ENCODE measurements around the gene XRCC5. TPM values are rescaled to one million over a fixed set of nuclear protein-coding genes. Genes with fewer than 3 reads are reported as not detected.

XRCC5 gene
- total RNA-seq, 2 donors from 2014 or later: 487 to 501 TPM

GRCh38 chr2:216215658-216216390, 106.7 kb downstream of the XRCC5 start:
- Mint-ChIP-seq H3K36me3 (peaks cover 0 to 9% of the 10 kb centered on the region in 2 donors), H3K27ac (peak overlapping the region in 1 of 2 donors; percentile 72), H3K9me3 (no peaks in the 10 kb centered on the region)
- ATAC-seq (no peak), DNase-seq (ENCODE audit: low spot score in 2 of 2) (peak in 1 of 2 donors; percentile 2)

GRCh38 chr2:216216951-216217903, 108.1 kb downstream of the XRCC5 start:
- Mint-ChIP-seq H3K36me3 (no peaks in the 10 kb centered on the region), H3K9me3 (no peaks in the 10 kb centered on the region), H3K27ac (peak overlapping the region; percentile 78 to 83)
- ATAC-seq (peak; percentile 70 to 71), DNase-seq (ENCODE audit: low spot score in 2 of 2) (peak in 1 of 2 donors; percentile 14)

- no peaks in the 10 kb centered on the region for H3K36me3 Mint-ChIP-seq
- ATAC-seq: peak; percentile 24 to 66
Observed at GRCh38 chr2:216217904-216218260, 108.7 kb downstream of the XRCC5 start.

GRCh38 chr2:216219861-216220260, 110.7 kb downstream of the XRCC5 start:
- DNase-seq (ENCODE audit: low spot score in 2 of 2) (no peak), ATAC-seq (no peak)
- H3K27ac Mint-ChIP-seq: peak overlapping the region in 1 of 2 donors; percentile 18

More at GRCh38 chr2:216217904-216218260, 108.7 kb downstream of the XRCC5 start:
- peak in 1 of 2 donors; percentile 3 for DNase-seq (ENCODE audit: low spot score in 2 of 2)
- H3K9me3 Mint-ChIP-seq: no peaks in the 10 kb centered on the region
- peak overlapping the region; percentile 75 to 83 for H3K27ac Mint-ChIP-seq

GRCh38 chr2:216220976-216221375, 111.8 kb downstream of the XRCC5 start:
- Mint-ChIP-seq H3K27ac (peak overlapping the region in 1 of 2 donors; percentile 87), H3K9me3 (no peaks in the 10 kb centered on the region), H3K36me3 (no peaks in the 10 kb centered on the region)
- ATAC-seq (no peak), DNase-seq (ENCODE audit: low spot score in 2 of 2) (no peak)

More at GRCh38 chr2:216219861-216220260, 110.7 kb downstream of the XRCC5 start:
- Mint-ChIP-seq H3K36me3 (no peaks in the 10 kb centered on the region), H3K9me3 (no peaks in the 10 kb centered on the region)

GRCh38 chr2:216221811-216222210, 112.7 kb downstream of the XRCC5 start:
- no peak for DNase-seq (ENCODE audit: low spot score in 2 of 2)
- Mint-ChIP-seq H3K27ac (peak overlapping the region; percentile 10 to 87), H3K36me3 (no peaks in the 10 kb centered on the region), H3K9me3 (no peaks in the 10 kb centered on the region)
- peak; percentile 17 to 66 for ATAC-seq

- H3K36me3 Mint-ChIP-seq: no peaks in the 10 kb centered on the region
- DNase-seq (ENCODE audit: low spot score in 2 of 2): peak in 1 of 2 donors; percentile 62
Observed at GRCh38 chr2:216222650-216223352, 113.7 kb downstream of the XRCC5 start.

GRCh38 chr2:216224388-216224787, 115.2 kb downstream of the XRCC5 start:
- Mint-ChIP-seq H3K27ac (no peak overlapping the region), H3K9me3 (peaks cover 5% of the 10 kb centered on the region in 2 donors), H3K36me3 (peaks cover 0 to 5% of the 10 kb centered on the region in 2 donors)
- no peak for DNase-seq (ENCODE audit: low spot score in 2 of 2)
- no peak for ATAC-seq

More at GRCh38 chr2:216222650-216223352, 113.7 kb downstream of the XRCC5 start:
- Mint-ChIP-seq H3K9me3 (no peaks in the 10 kb centered on the region), H3K27ac (peak overlapping the region; percentile 79 to 87)
- peak; percentile 58 to 74 for ATAC-seq

- ATAC-seq: no peak
- DNase-seq (ENCODE audit: low spot score in 2 of 2): no peak
- Mint-ChIP-seq H3K36me3 (peaks cover 16 to 24% of the 10 kb centered on the region in 2 donors), H3K9me3 (peaks cover 17 to 18% of the 10 kb centered on the region in 2 donors), H3K27ac (no peak overlapping the region)
Observed at GRCh38 chr2:216229277-216229914, 120.2 kb downstream of the XRCC5 start.

- no peak for ATAC-seq
Observed at GRCh38 chr2:216231867-216232266, 122.7 kb downstream of the XRCC5 start.

GRCh38 chr2:216232721-216233120, 123.6 kb downstream of the XRCC5 start:
- ATAC-seq (no peak), DNase-seq (ENCODE audit: low spot score in 2 of 2) (no peak)
- no peak overlapping the region for H3K27ac Mint-ChIP-seq
- H3K36me3 Mint-ChIP-seq: peaks cover 20 to 34% of the 10 kb centered on the region in 2 donors
- peaks cover 20 to 23% of the 10 kb centered on the region in 2 donors for H3K9me3 Mint-ChIP-seq

More at GRCh38 chr2:216231867-216232266, 122.7 kb downstream of the XRCC5 start:
- Mint-ChIP-seq H3K9me3 (peaks cover 20 to 23% of the 10 kb centered on the region in 2 donors), H3K27ac (no peak overlapping the region), H3K36me3 (peaks cover 20 to 34% of the 10 kb centered on the region in 2 donors)
- DNase-seq (ENCODE audit: low spot score in 2 of 2): no peak

- peaks cover 18 to 19% of the 10 kb centered on the region in 2 donors for H3K9me3 Mint-ChIP-seq
- DNase-seq (ENCODE audit: low spot score in 2 of 2): no peak
- peak overlapping the region in 1 of 2 donors; percentile 22 for H3K27ac Mint-ChIP-seq
Observed at GRCh38 chr2:216233281-216233995, 124.3 kb downstream of the XRCC5 start.

GRCh38 chr2:216234106-216234505, 125.0 kb downstream of the XRCC5 start:
- peak overlapping the region in 1 of 2 donors; percentile 22 for H3K27ac Mint-ChIP-seq
- peaks cover 16 to 34% of the 10 kb centered on the region in 2 donors for H3K36me3 Mint-ChIP-seq
- DNase-seq (ENCODE audit: low spot score in 2 of 2): no peak
- ATAC-seq: no peak
- peaks cover 16 to 18% of the 10 kb centered on the region in 2 donors for H3K9me3 Mint-ChIP-seq

More at GRCh38 chr2:216233281-216233995, 124.3 kb downstream of the XRCC5 start:
- peak in 1 of 2 donors; percentile 12 for ATAC-seq
- peaks cover 18 to 34% of the 10 kb centered on the region in 2 donors for H3K36me3 Mint-ChIP-seq

- Mint-ChIP-seq H3K9me3 (peaks cover 16 to 18% of the 10 kb centered on the region in 2 donors), H3K27ac (no peak overlapping the region), H3K36me3 (peaks cover 16 to 34% of the 10 kb centered on the region in 2 donors)
- ATAC-seq (no peak), DNase-seq (ENCODE audit: low spot score in 2 of 2) (no peak)
Observed at GRCh38 chr2:216235462-216235861, 126.3 kb downstream of the XRCC5 start.

- H3K36me3 Mint-ChIP-seq: peaks cover 16 to 34% of the 10 kb centered on the region in 2 donors
- no peak for DNase-seq (ENCODE audit: low spot score in 2 of 2)
- ATAC-seq: no peak
- peaks cover 16 to 18% of the 10 kb centered on the region in 2 donors for H3K9me3 Mint-ChIP-seq
- H3K27ac Mint-ChIP-seq: no peak overlapping the region
Observed at GRCh38 chr2:216235896-216236295, 126.7 kb downstream of the XRCC5 start.

All from activated naive CD4-positive, alpha-beta T cell treated with anti-CD3 and anti-CD28 coated beads, Interleukin-2, amount 50 U/mL, for 72 hours (primary cell).